Endothelial cell of umbilical vein (primary cell): Measurements from ENCODE around the gene NSD2.

Source experiments
- CTCF ChIP-seq, 2 donors: IDR thresholded peaks; 1 replicate in 1 of 2; 2 replicates in 1 of 2; pipeline ENCODE4 v1.5.1; 2011; ENCODE audit warnings: low read length in 2 of 2, mild to moderate bottlenecking in 2 of 2, moderate library complexity in 2 of 2, control low read depth in 1 of 2, inconsistent platforms in 1 of 2, low read depth in 1 of 2; ENCODE audit not compliant: insufficient read depth in 1 of 2; ENCODE audit errors: extremely low read depth in 1 of 2
- GATA2 ChIP-seq: IDR thresholded peaks from 2 replicates; pipeline ENCODE4 v1.7.0; 2011; ENCODE audit warnings: low read depth, mild to moderate bottlenecking, moderate library complexity, mixed read lengths, low read length; ENCODE audit not compliant: insufficient read length, insufficient read depth

DNA sequence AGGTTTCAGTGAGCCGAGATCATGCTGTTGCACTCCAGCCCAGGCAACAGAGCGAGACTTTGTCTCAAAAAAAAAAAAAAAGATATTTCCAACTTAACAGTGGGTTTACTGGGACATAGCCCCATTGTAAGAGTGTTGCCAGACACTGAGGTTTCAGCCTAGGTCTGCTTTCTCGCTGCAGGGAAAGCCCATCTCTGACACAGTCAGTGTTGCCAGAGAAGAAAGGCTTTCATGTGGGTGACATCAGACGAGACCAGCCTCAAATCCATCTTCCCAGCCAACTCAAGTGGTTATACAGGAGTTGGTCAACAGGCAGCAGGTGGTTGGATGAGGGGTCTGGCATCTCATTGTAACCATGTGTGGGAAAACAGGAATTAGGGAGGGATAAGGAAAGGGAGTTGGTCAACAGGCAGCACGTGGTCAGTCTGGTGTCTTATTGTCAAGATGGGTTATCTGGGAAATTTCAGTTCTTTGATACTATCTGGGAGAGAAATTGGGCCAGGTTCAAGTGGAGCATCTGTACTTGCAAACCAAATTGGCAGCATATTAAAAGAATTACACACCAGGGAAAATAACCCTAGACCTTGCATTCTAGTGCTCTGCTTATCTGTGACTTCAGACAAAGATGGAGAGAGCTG, 96.4 kb downstream of the NSD2 start:
- no peak for TF ChIP-seq CTCF (IDR thresholded peaks at IDR 0.05; ENCODE audit: extremely low read depth in 1 of 2, insufficient read depth in 1 of 2, low read depth in 1 of 2, low read length in 2 of 2)
- no peak for TF ChIP-seq GATA2
